GM06990 (cell line): Measurements from ENCODE around the gene TNIK.

Experiments used
- DNase-seq: peaks from one replicate; pipeline ENCODE4 v3.0.0-alpha.2; 2011; ENCODE audit not compliant: insufficient read length; ENCODE audit errors: extremely low read depth
- H3K27me3 ChIP-seq: replicated peaks from 2 replicates; pipeline ENCODE4 v1.6.0; 2011; ENCODE audit warnings: low read length; ENCODE audit not compliant: control insufficient read depth, insufficient read depth
- H3K36me3 ChIP-seq: 2 replicates; pipeline ENCODE4 v1.5.1; 2011; ENCODE audit warnings: low read length; ENCODE audit not compliant: control insufficient read depth, insufficient read depth
- H3K4me3 ChIP-seq: replicated peaks from 2 replicates; pipeline ENCODE4 v1.5.1; 2011; ENCODE audit warnings: low read depth, mild to moderate bottlenecking, control low read depth, low read length
- CTCF ChIP-seq: IDR thresholded peaks from 2 replicates; pipeline ENCODE4 v1.5.1; 2011; ENCODE audit warnings: low read length, control low read depth, mild to moderate bottlenecking, inconsistent platforms; ENCODE audit not compliant: insufficient read depth, poor library complexity, severe bottlenecking

Gene TNIK

GRCh38 chr3:171168086-171168485 lies 292.1 kb downstream of the TNIK start:
- Histone ChIP-seq H3K36me3 (peaks cover 15% of the 10 kb centered on the region), H3K4me3 (no peak overlapping the region), H3K27me3 (no peaks in the 10 kb centered on the region)
- DNase-seq, result no peak
- no peak for TF ChIP-seq CTCF

GRCh38 chr3:171165983-171166382 lies 294.2 kb downstream of the TNIK start:
- peak; percentile 29 for DNase-seq
- no peak for TF ChIP-seq CTCF
- Histone ChIP-seq H3K36me3 (peaks cover 13% of the 10 kb centered on the region), H3K27me3 (no peaks in the 10 kb centered on the region), H3K4me3 (no peak overlapping the region)

- no peak for TF ChIP-seq CTCF
- Histone ChIP-seq H3K4me3 (no peak overlapping the region), H3K36me3 (peaks cover 10% of the 10 kb centered on the region), H3K27me3 (no peaks in the 10 kb centered on the region)
- peak; percentile 46 for DNase-seq
Measured at GRCh38 chr3:171165499-171165921, 294.7 kb downstream of the TNIK start.

- H3K27me3 ChIP-seq, result no peaks in the 10 kb centered on the region
- H3K36me3 ChIP-seq, result peaks cover 19% of the 10 kb centered on the region
- TF ChIP-seq CTCF, result no peak
- no peak for DNase-seq
- no peak overlapping the region for H3K4me3 ChIP-seq
Measured at GRCh38 chr3:171164067-171164465, 296.1 kb downstream of the TNIK start.

GRCh38 chr3:171163101-171164066 lies 296.8 kb downstream of the TNIK start:
- no peak overlapping the region for H3K4me3 ChIP-seq
- DNase-seq, result no peak
- H3K36me3 ChIP-seq, result peaks cover 22% of the 10 kb centered on the region
- TF ChIP-seq CTCF, result peak; percentile 75
- no peaks in the 10 kb centered on the region for H3K27me3 ChIP-seq
